HG03103 (cell line): Measurements from ENCODE around the gene NCOA3.
"Not testable (repeated sequence)": the region's sequence is repeated elsewhere in the genome, so short reads cannot be mapped to it uniquely, and the experiment has no call there.

ENCODE experiments used
- ATAC-seq: cut with Tn5 transposase; IDR thresholded peaks from one replicate; pipeline ENCODE4 v1.9.1; 2021; ENCODE audit warnings: low read depth; ENCODE audit not compliant: unreplicated experiment

NCOA3 gene

DNA sequence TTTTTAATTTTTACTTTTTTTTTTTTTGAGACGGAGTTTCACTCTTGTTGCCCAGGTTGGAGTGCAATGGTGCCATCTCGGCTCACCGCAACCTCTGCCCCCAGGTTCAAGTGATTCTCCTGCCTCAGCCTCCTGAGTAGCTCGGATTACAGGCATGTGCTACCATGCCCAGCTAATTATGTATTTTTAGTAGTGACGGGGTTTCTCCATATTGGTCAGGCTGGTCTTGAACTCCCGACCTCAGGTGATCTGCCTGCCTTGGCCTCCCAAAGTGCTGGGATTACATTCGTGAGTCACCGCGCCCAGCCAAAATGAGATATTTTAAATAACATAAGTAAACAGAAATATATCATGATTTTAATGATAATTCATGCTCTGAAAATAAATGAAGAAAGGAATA, 1.6 kb upstream of the NCOA3 start:
- not testable (repeated sequence) for ATAC-seq

- ATAC-seq, result no peak
Observed at GRCh38 chr20:47500554-47500953, 1.1 kb upstream of the NCOA3 start.

GRCh38 chr20:47501116-47501481, 588 bp upstream of the NCOA3 start:
- ATAC-seq, result no peak

- ATAC-seq, result no peak
Observed at GRCh38 chr20:47502271-47503239, 868 bp downstream of the NCOA3 start.

DNA sequence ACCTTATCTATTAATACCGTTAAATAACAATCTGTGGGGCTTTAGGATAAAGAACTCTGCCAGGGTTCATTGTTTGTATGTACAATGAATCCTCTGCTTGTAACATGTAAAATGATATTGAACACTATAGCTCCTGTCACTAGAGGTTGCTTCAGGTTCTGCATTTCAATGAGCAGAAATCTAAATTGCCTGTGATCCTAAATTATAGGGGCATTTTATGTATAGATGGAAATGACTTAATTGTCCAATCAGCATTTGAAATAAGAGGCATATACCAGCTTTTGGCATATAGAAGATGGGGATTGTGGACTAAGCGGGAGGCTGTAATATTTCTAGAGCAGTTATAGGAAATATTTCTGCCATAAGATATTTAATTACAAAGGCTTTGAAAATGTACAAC, 2.0 kb downstream of the NCOA3 start:
- no peak for ATAC-seq

DNA sequence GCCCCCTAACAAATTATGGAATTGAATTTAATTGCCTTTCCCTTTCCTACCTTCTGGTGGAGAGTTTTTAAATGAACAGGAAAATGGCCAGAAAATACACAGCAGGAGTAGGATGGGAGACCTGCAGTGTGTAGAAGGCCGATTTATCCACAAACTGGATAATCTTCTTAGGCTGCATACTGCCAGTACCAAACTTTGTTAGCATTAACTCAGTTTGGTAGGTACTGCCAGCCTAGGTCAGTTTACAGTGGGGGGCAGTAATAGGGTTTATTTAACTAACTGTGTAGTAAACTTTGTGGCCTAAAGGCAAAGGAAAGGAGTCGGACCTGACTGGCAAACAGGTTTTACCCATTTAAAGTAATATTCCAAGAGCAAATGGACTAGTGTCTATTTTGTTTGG, 4.6 kb downstream of the NCOA3 start:
- no peak for ATAC-seq

DNA sequence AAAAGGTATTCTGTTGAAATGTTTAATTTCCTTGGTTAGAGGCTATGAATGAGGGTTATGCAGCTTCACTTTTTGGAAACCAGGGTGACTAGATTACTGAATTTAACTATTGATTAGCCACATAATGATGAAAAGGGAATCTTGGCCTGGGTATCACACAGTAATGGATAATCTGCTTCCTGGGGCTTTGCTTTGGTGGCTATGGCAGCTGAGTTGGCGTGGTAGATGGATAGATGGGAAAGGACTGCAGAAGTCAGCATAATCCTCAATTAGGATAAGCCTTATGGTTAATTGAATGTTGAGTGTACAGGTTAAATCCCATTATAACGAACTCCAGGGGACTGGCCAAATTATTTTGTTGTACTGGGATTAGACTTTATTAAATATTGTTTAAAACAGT, 5.2 kb downstream of the NCOA3 start:
- ATAC-seq, result no peak

DNA sequence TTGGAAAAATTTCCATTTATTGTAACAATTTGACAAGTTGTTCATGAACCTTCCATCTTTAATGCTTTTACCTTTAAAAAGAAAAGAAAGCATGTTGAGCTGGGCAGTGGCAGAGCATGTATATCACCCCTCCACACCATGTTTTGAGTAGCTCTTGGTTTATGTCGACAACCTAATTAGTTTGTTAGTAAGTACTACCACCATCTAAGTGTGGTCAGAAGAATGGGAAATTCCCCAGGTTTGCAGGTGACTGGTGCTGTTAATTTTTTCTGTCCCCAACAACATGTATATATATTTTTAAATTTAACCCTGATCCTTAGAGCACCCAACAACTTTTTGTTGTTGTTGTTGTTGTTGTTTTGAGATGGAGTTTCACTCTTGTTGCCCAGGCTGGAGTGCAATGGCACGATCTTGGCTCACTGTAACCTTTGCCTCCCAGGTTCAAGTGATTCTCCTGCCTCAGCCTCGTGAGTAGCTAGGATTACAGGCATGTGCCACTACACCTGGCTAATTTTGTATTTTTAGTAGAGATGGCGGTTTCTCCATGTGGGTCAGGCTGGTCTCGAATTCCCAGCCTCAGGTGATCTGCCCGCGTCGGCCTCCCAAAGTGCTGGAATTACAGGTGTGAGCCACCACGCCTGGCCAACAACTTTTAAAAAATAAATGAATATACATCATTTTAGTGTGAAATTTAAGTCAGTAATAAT, 5.7 kb downstream of the NCOA3 start:
- ATAC-seq, result not testable (repeated sequence)

- no peak for ATAC-seq
Observed at GRCh38 chr20:47508278-47508677, 6.6 kb downstream of the NCOA3 start.

DNA sequence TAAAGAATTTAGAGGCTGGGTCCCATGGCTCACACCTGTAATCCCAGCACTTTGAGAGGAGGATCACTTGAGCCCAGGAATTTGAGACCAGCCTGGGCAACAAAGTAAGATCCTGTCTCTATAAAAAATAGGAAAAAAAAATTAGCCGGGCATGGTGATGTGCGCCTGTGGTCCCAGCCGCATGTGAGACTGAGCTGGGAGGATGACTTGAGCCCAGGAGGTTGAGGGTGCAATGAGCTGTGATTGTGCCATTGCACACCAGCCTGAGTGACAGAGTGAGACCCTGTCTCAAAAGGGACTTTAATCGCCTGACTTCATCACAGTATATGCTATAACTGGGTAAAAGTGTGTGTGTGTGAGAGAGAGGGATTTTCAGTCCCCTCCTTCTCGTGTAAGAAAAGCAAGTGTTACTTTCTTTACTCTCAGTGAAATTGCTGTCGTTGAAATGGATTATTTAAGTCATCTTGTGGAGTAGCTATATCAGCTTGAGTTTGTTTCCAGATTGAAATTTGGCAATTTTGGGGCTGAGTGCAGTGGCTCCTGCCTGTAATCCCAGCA, 7.5 kb downstream of the NCOA3 start:
- ATAC-seq, result no peak

- ATAC-seq, result no peak
Observed at GRCh38 chr20:47509685-47510084, 8.0 kb downstream of the NCOA3 start.

GRCh38 chr20:47515843-47516242, 14.2 kb downstream of the NCOA3 start:
- ATAC-seq, result no peak

- no peak for ATAC-seq
Observed at GRCh38 chr20:47521059-47521808, 19.5 kb downstream of the NCOA3 start.

DNA sequence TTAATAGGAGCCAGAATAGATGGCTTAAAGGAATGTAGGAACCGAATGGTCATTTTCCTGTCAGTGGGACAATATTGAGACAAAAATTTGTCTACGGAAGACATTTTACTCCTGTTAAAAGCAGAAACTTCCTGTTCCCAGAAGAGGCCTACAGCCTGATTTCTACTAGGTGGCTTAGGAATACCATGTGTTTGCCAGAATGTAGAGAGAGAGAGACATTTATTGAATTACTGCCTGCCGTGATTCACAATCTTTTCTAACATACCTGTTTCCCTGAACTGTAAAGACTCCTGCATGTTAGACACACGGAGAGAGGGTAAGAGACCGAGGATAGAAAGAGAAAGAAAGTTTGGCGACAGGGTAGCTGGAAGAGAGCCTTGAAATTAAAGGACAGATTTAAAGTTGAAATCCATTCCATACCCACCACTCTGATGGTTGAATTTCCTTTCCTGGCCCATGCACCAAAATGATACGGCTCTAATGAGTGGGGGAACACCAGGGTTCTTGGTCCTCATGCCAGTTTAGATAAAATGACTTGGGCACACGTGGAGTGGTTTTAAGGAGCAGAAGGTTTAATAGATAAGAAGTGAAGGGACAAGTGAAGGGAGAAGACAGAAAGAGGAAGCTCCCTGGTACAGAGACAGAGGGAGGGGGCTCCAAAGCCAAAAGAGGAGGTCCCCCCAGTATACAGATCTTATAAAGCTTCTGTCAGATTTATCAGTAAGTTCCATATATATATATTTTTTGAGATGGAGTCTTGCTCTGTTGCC, 22.5 kb downstream of the NCOA3 start:
- no peak for ATAC-seq

DNA sequence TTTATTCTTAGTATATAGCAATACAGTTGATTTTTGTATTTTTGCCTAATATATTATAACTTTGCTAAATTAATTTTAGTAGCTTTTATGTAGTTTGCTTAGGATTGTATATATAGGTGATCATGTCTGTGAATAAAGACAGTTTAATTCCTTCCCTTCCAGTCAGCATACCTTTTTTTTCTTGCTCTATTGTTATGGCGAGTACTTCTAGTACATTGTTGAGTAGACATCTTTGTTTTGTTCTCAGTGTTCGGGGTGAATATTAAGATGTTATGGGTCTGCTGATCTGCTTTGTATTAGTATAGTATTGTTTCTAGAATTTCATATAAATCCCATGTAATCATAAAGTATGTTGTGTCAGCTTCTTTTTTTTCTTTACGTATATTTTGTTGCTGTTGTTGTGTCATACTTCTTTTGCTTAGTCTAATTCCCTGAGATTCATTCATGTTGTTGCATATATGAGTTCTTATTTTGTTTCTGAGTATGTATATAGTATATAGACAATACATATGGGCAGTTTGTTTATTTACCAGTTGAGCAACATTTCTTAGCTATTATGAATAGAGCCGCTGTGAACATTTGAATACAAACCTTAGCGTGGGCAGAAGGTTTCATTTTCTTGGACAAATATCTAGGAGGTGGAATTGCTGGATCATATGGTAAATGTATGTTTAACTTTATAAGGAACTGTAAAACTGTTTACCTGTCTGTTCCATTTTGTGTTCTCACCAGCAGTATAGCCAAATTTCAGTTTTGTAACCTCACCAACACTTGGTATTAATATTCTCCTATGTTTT, 25.5 kb downstream of the NCOA3 start:
- no peak for ATAC-seq

- ATAC-seq, result no peak
Observed at GRCh38 chr20:47529840-47530239, 28.2 kb downstream of the NCOA3 start.

DNA sequence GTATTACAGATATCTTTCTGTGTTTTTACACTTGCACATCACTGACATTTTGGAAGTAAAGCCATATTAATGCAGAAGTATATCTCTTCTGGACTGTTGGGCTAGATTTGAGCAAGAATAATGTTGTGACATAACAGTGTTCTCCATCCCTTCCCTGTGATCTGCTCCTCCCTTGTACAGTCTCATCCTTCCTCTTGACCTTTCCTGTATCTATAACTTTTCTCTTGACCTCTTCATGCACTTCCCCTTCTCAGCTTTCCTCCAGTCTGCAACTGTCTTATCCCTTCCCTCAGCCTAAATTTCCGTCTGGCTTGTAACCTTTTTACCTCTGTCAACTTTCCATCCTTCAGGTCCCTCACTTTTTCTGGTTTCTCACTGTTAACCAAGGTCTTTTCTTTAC, 29.8 kb downstream of the NCOA3 start:
- ATAC-seq, result no peak

DNA sequence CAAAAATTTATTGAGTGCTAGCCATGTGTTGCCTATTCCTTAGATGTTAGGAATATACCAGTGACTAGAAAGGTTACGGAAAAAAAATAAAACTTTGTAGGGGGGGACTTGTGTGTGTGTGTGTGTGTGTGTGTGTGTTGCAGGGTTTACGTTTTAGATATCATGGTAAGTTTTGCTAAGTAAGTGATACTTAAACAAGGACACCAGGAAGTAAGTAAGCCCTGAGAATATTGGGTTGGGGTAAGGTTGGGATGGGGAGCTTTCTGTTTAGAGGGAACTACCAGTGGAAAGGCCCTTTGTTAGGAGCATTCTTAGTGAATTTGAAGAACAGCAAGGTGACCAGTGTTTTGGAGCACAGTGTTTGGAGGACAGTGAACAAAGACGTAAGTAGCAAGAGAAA, 30.3 kb downstream of the NCOA3 start:
- ATAC-seq, result no peak

DNA sequence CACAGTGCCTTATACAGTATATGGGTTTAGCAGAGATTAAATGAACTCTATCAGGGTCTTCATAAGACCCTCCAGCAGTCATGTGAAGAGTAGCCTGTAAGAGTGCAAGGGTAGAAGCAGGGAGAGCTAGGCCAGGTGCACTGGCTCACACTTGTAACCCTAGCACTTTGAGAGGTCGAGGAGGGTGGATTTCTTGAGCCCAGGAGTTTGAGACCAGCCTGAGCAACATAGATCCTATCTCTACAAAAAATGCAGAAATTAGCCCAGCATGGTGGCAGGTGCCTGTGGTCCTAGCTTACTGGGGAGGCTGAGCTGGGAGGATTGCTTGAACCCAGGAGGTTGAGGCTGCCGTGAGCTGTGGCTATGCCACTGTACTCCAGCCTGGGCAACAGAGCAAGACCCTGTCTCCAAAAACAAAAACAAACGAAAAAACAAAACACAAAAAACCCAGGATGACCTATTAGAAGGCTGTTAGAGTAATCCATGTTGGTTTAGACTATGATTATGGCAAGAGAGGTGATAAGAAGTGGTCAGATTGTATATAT, 31.9 kb downstream of the NCOA3 start:
- ATAC-seq, result no peak
